HL-60 (cell line): ENCODE data around the gene PIP5K1A.

Source experiments
- DNase-seq, 2 experiments: peaks; one replicate each; pipeline ENCODE4 v3.0.0-alpha.2; 2010 to 2020; ENCODE audit warnings: low read depth in 1 of 2, low spot score in 1 of 2
- H3K27ac ChIP-seq: fragments of 250-450 bp; sonication (Bioruptor Pico); replicated peaks from 2 replicates; pipeline ENCODE4 v1.5.1; 2020; ENCODE audit warnings: mild to moderate bottlenecking, moderate library complexity
- H3K27me3 ChIP-seq: fragments of 250-450 bp; sonication (Bioruptor Pico); 2 replicates; pipeline ENCODE4 v1.5.1; 2021; ENCODE audit warnings: mild to moderate bottlenecking, moderate library complexity; ENCODE audit not compliant: insufficient read depth, poor library complexity, severe bottlenecking
- H3K4me3 ChIP-seq: replicated peaks from 2 replicates; pipeline ENCODE4 v1.5.1; 2011; ENCODE audit warnings: mild to moderate bottlenecking, control low read depth, low read length; ENCODE audit not compliant: insufficient read depth
- GABPA ChIP-seq: IDR thresholded peaks from 2 replicates; pipeline ENCODE4 v1.6.1; 2012; ENCODE audit warnings: low read depth
- POLR2AphosphoS5 ChIP-seq: IDR thresholded peaks from 2 replicates; pipeline ENCODE4 v1.6.1; 2012; ENCODE audit warnings: low read depth
- REST ChIP-seq: IDR thresholded peaks from 2 replicates; pipeline ENCODE4 v1.6.1; 2012; ENCODE audit warnings: low read depth; ENCODE audit not compliant: insufficient replicate concordance
- SPI1 ChIP-seq: IDR thresholded peaks from 2 replicates; pipeline ENCODE4 v1.6.1; 2012; ENCODE audit warnings: low read depth, mild to moderate bottlenecking, borderline replicate concordance
- TF ChIP-seq, protein P1 (sequence below): IDR thresholded peaks from one replicate; pipeline ENCODE4 v1.5.1; 2011; ENCODE audit warnings: low read length, control low read depth, inconsistent platforms; ENCODE audit not compliant: insufficient read depth

PIP5K1A gene

DNA sequence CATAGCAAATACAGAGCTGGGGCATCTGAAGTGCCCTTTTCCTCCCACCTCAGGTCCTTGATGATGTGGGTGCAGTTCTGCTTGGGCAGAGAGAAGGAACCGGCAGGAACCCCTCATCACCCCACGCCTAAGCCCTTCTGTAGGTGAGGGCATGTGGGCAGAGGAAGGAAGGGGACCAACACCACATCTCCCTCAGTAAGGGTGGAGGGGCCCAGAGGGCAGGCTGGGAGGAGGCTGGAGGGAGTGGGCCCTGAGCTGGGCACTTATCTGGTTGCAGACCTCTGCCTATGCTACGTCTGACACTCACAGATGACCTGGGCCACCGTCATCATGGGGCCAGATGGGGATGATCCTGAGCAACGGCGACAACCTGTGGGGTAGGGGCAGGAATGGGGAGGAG is 94.7 kb downstream of the PIP5K1A start:
- Histone ChIP-seq H3K27ac (no peak overlapping the region), H3K27me3 (no peaks in the 10 kb centered on the region), H3K4me3 (no peak overlapping the region)
- TF ChIP-seq POLR2AphosphoS5 (no peak), GABPA (no peak)
- TF ChIP-seq, protein P1, sequence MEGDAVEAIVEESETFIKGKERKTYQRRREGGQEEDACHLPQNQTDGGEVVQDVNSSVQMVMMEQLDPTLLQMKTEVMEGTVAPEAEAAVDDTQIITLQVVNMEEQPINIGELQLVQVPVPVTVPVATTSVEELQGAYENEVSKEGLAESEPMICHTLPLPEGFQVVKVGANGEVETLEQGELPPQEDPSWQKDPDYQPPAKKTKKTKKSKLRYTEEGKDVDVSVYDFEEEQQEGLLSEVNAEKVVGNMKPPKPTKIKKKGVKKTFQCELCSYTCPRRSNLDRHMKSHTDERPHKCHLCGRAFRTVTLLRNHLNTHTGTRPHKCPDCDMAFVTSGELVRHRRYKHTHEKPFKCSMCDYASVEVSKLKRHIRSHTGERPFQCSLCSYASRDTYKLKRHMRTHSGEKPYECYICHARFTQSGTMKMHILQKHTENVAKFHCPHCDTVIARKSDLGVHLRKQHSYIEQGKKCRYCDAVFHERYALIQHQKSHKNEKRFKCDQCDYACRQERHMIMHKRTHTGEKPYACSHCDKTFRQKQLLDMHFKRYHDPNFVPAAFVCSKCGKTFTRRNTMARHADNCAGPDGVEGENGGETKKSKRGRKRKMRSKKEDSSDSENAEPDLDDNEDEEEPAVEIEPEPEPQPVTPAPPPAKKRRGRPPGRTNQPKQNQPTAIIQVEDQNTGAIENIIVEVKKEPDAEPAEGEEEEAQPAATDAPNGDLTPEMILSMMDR: no peak
- DNase-seq: no peak

GRCh38 chr1:151294742-151295462 is 96.5 kb downstream of the PIP5K1A start:
- no peak overlapping the region for H3K4me3 ChIP-seq
- no peak for DNase-seq
- H3K27me3 ChIP-seq: no peaks in the 10 kb centered on the region
- H3K27ac ChIP-seq: no peak overlapping the region
- TF ChIP-seq POLR2AphosphoS5 (no peak), SPI1 (no peak), GABPA (no peak), REST (no peak)
- TF ChIP-seq, protein P1: no peak
